Stimulated activated CD8-positive, alpha-beta memory T cell treated with anti-CD3 and anti-CD28 coated beads, Interleukin-4, amount 100 ng/mL, for 1 hour (primary cell): Measurements from ENCODE around the gene FGFR4.

Source experiments
- DNase-seq, 2 donors: peaks; one replicate each; pipeline ENCODE4 v3.0.0-alpha.2; 2020; ENCODE audit warnings: low read depth in 2 of 2, low spot score in 1 of 2

The FGFR4 gene

GRCh38 chr5:177084175-177084574 is 2.5 kb upstream of the FGFR4 start:
- DNase-seq, result no peak

DNA sequence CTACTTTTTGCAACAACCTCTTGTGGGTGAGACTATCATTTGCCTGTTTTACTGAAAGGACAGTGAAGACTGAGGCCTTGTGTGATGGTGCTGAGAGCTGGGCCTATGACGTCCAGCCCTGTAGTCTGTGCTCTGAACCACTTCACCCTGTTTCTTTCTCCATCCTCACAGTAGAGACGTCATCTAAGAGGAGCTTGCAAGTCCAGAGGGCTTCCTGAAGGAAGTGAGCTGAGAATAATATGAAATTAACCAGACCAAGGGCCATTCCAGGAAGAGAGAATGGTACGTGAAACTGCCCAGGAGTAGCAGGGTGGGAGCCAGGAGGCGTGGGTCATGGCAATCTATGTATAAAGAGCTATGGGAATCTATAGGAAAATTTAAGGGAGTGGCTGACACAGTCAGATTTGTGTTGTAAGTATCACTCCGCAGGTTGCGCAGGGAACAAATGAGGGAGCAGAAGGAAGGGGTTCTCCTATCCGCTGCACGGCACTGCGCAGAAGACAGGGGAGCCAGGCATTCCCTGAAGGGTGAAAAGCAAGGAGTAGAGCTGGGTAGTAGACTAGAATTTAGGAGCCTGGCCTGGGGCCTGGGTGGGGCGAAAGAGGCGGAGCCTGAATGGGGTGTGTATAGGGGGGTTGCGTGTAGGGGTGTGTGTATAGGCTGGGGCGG is 596 bp upstream of the FGFR4 start:
- DNase-seq, result no peak

DNA sequence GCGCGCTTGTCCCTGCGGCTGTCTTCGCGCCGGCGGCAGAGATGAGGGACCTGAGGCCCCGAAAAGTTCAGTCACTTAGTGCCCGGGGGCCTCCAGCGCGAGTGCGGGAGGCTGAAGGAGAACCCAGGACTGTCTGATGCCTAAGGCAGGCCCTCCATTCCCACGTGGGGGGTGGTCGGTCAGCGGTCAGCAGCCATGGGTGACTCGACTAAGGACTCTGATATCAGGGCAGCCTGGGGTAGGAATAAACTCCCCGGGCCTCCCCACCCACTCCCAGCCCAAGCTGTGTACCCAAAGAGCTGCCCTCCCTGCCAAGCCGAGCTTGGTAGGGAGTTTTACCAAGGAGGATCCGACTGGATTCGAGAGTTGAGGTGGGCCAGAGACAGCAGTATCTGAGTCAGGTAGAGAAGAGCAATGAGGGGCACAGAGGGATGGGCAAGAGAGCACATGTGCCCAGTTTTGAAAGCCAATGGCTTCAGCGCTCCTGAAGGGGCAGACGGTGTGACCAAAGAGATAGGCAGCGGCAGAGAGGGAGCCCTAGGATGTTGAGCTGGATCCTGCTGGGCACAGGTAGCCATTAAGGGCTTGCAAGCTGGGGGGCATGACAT is 787 bp downstream of the FGFR4 start:
- DNase-seq, result no peak

DNA sequence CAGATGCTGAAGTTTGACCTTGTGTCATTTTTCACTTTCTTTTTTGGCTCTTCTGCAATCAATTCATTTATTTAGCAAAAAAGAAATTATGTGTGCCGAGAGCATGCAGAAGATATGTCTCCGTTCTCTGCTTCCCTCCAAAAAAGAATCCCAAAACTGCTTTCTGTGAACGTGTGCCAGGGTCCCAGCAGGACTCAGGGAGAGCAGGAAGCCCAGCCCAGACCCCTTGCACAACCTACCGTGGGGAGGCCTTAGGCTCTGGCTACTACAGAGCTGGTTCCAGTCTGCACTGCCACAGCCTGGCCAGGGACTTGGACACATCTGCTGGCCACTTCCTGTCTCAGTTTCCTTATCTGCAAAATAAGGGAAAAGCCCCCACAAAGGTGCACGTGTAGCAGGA is 2.4 kb downstream of the FGFR4 start:
- no peak for DNase-seq

- no peak for DNase-seq
Observed at GRCh38 chr5:177089825-177090641, 3.3 kb downstream of the FGFR4 start.

DNA sequence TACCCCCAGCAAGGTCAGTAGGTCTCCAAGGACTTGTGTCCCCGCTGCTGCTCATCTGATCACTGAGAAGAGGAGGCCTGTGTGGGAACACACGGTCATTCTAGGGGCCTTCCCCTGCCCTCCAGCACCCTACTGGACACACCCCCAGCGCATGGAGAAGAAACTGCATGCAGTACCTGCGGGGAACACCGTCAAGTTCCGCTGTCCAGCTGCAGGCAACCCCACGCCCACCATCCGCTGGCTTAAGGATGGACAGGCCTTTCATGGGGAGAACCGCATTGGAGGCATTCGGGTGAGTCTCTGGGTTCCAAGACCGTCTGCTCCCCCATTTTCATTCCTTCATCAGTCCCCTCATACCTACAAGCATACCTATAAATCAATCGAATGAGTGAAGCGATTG is 4.1 kb downstream of the FGFR4 start:
- no peak for DNase-seq

- no peak for DNase-seq
Observed at GRCh38 chr5:177091232-177091631, 4.5 kb downstream of the FGFR4 start.

DNA sequence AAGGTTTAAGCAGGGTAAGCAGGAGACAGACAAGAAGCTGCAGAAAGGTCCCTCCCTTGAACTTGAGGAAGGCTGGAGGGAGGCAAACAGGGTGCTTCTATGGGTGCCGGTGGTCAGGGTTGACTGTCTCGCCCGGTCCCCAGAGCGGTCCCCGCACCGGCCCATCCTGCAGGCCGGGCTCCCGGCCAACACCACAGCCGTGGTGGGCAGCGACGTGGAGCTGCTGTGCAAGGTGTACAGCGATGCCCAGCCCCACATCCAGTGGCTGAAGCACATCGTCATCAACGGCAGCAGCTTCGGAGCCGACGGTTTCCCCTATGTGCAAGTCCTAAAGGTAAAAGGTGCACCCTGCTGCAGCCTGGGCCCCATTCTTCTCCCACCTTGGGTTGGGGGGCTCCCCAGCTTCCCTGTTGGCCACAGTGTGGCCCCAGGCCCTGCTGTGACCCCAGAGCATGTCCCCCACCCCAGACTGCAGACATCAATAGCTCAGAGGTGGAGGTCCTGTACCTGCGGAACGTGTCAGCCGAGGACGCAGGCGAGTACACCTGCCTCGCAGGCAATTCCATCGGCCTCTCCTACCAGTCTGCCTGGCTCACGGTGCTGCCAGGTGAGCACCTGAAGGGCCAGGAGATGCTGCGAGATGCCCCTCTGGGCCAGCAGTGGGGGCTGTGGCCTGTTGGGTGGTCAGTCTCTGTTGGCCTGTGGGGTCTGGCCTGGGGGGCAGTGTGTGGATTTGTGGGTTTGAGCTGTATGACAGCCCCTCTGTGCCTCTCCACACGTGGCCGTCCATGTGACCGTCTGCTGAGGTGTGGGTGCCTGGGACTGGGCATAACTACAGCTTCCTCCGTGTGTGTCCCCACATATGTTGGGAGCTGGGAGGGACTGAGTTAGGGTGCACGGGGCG is 5.7 kb downstream of the FGFR4 start:
- no peak for DNase-seq

DNA sequence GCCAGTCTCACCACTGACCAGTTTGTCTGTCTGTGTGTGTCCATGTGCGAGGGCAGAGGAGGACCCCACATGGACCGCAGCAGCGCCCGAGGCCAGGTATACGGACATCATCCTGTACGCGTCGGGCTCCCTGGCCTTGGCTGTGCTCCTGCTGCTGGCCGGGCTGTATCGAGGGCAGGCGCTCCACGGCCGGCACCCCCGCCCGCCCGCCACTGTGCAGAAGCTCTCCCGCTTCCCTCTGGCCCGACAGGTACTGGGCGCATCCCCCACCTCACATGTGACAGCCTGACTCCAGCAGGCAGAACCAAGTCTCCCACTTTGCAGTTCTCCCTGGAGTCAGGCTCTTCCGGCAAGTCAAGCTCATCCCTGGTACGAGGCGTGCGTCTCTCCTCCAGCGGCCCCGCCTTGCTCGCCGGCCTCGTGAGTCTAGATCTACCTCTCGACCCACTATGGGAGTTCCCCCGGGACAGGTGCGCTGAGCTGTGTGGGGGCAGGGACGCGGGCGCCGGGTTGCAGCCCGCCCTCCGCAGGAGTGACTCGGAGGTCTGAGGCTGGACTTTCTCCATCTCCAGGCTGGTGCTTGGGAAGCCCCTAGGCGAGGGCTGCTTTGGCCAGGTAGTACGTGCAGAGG is 6.5 kb downstream of the FGFR4 start:
- DNase-seq, result no peak

GRCh38 chr5:177093803-177094202 is 7.1 kb downstream of the FGFR4 start:
- no peak for DNase-seq

DNA sequence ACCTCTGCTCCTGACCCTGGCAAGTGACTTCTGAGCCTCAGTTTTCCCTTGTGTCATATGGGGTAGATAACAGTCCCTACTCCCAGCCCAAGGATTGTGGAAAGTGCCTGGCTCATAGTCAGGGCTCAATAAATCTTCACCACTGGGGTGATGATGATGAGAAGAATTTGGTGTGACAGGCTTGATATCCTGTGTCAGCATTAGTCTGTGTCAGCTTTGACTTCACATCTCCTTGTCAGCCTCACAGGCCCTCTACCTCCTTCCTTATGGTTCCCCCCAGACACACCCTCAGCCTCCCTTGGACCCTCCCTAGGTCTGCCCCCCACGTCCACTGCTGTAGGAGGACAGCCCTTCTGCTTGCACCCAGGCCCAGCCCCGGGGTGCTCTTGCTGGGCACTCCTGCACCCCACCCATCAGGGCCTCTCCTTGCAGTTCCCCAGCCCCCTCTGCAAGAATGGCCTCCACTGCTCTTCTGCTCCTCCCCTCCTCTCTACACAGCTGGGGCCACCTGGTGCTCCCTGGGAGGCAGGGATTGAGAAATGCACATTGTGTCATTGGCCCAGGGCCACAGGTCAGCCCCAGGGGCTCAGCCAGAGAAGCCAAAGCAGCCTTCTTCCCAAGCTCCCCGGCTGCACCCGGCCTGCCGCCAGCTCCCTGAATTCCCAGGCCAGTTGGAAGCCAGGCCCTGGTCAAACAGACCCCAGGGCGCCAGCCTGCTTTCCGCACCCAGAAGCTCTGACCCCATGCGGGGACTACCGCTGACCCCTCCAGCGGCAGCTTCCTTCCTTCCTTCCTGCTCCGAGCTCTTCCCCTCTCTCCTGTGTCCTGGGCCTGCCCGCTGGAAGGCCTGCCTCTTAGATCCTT is 7.7 kb downstream of the FGFR4 start:
- no peak for DNase-seq

- no peak for DNase-seq
Observed at GRCh38 chr5:177095088-177095669, 8.5 kb downstream of the FGFR4 start.

GRCh38 chr5:177096162-177097015 is 9.7 kb downstream of the FGFR4 start:
- no peak for DNase-seq

- no peak for DNase-seq
Observed at GRCh38 chr5:177097016-177097985, 10.6 kb downstream of the FGFR4 start.

DNA sequence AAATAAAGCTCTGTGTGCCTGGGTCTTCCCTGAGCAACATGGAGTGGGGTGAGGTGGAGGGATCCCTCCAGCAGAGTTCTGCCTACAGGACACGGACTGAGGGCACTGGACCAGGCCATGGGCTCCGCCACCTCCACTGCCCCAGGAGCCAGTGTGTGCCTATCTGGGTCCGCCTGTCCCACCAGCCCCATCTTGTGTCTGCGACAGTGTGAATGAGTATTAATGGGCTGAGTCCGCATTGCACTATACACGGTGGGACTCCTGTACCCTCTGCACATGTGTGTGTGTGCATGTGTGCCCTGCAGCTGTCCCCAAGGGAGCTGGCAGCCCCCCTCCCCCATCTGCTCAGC is 11.4 kb downstream of the FGFR4 start:
- DNase-seq, result no peak

DNA sequence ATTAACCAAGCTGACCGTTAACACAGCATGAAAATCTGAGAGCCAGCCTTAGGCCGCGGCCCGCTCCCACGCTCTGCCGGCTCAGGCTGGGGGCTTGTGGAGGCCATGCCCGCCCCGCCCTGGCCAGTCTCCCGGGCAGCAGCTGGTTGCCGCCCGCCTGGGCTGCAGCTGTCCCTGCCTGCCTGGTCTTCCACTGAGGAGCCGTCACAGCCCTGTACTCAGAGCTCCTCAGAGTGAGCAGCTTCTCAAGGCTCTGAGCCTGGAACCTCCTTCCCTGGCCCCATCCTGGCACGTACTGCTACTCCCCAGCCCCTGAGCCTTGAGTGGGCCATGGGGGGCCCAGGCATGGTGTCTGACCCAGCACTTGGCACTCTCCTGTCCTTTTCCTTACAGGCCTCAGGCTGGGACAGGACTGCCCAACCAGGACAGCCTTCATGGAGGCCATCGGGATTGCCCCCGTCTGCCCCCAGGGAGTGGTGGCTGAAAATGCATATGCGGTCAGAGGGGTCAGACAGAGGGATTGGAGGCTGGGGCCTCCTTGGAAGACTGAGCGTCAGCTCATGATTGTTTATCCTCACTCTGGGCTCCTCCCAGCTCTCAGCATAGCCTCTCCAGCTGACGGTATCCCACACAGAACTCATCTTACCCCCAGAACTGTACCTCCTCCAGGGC is 11.9 kb downstream of the FGFR4 start:
- no peak for DNase-seq
